Pancreas (tissue), 10 donors: ENCODE measurements around the gene LIMS2. TPM values are rescaled to one million over a fixed set of nuclear protein-coding genes. Genes with fewer than 3 reads are reported as not detected.

Source experiments
- ATAC-seq, 4 donors: fragments of 200-7000 bp; cut with Tn5 transposase; one replicate each; pipeline versions ENCODE4 v1.8.0 to v1.9.1; 2020; ENCODE audit warnings: mild to moderate bottlenecking in 4 of 4, moderate library complexity in 4 of 4
- DNase-seq, 6 donors: peaks; one replicate each; pipeline ENCODE4 v3.0.0-alpha.2; 2020
- FAIRE-seq: peaks from 2 replicates; lab custom pipeline; 2012; peaks lifted over from hg19 to GRCh38; lab: Jason Lieb, UNC
- H3K27ac ChIP-seq, 4 donors: fragments of 200-600 bp; sonication (generic); 1 replicate in 3 of 4; 2 replicates in 1 of 4; pipeline versions ENCODE4 v1.5.0 to v1.8.0; 2020
- H3K27me3 ChIP-seq, 4 donors: fragments of 200-600 bp; one replicate each; pipeline ENCODE4 v1.8.0; 2021
- H3K36me3 ChIP-seq, 3 donors: fragments of 200-600 bp; sonication (generic) in 1 of 3; one replicate each; pipeline versions ENCODE4 v1.5.0 to v1.8.0; 2020 to 2021
- H3K4me1 ChIP-seq, 3 donors: fragments of 200-600 bp; one replicate each; pipeline ENCODE4 v1.8.0; 2021
- H3K4me3 ChIP-seq, 4 donors: fragments of 200-600 bp; sonication (generic) in 2 of 4; one replicate each; pipeline versions ENCODE4 v1.5.0 to v1.8.0; 2020 to 2021
- H3K9me3 ChIP-seq, 4 donors: fragments of 200-600 bp; one replicate each; pipeline ENCODE4 v1.8.0; 2021
- CTCF ChIP-seq, 4 donors: fragments of 200-600 bp; sonication (generic) in 3 of 4; IDR thresholded peaks; one replicate each; pipeline versions ENCODE4 v1.5.0 to v1.8.0; 2021; ENCODE audit warnings: antibody characterized with exemption in 4 of 4
- WGBS, 2 donors: extraction: QIAGEN DNeasy Blood & Tissue Kit; methylation state at CpG; one replicate each; pipeline ENCODE4 v1.1.7; 2013; 5-methylcytosine and 5-hydroxymethylcytosine counted together
- intact Hi-C, 3 donors: fragments of 100-400 bp; cut with DNase I; formaldehyde crosslinking; loops; one replicate each; pipeline versions ENCODE4 v1.11.1 to v1.14.2; 2022
- polyA plus RNA-seq, 2 donors: library from polyadenylated mRNA; stranded (reverse); fragments of 200-250 nt; gene quantifications; one replicate each; pipeline ENCODE4 v1.2.3, GENCODE V29; 2013
- total RNA-seq, 6 donors: library from RNA; stranded (reverse); fragmentation: NEBNext Ultra II Directional in 4 of 6; extraction: Animal tissue kit (Norgen Biotek cat#: 25700) in 4 of 6; gene quantifications; one replicate each; pipeline versions ENCODE4 v1.2.1 to v1.2.4, GENCODE V29; 2021 to 2023
- donor health status: healthy with polysubstance abuse.
- donor health status: DM: no; HTN: no; CAD: no; lungs with moderate emphysema.
- donor health status: DM: no; HTN: no; CAD: no.
- donor health status: control.
- donor health status: control.
- donor health status: Bipolar disorder and iron deficiency.
- donor health status: DM: yes; HTN: yes; CAD: no.
- donor health status: DM: no; HTN: no; CAD: no.
- donor health status: DM: no; HTN: no; CAD: no.
- donor health status: DM: yes; HTN: yes; CAD: no.

LIMS2 gene
- total and polyA plus RNA-seq, 8 donors = 2.2 to 139 (median 5.2) TPM

GRCh38 chr2:127625572-127625951 is 49.8 kb downstream of the LIMS2 start:
- WGBS, 2 donors = 76 to 77% methylated on average over 2 of the region's 2 CpGs
- no peak for ATAC-seq

GRCh38 chr2:127624756-127625571 is 50.4 kb downstream of the LIMS2 start:
- Histone ChIP-seq H3K27me3 (no peaks in the 10 kb centered on the region), H3K36me3 (no peaks in the 10 kb centered on the region), H3K4me3 (no peak overlapping the region), H3K9me3 (no peaks in the 10 kb centered on the region), H3K4me1 (no peaks in the 10 kb centered on the region), H3K27ac (no peak overlapping the region)
- DNase-seq (peak in 3 of 6 donors; percentile 12 to 65 (median 53)), ATAC-seq (no peak), FAIRE-seq (no peak)
- TF ChIP-seq CTCF (IDR thresholded peaks at IDR 0.05) = no peak
- 74 to 81% methylated on average over 23 of the region's 23 CpGs for whole genome bisulfite sequencing, 2 donors
- intact Hi-C loops = no loop called here

More at GRCh38 chr2:127625572-127625951, 49.8 kb downstream of the LIMS2 start:
- no peaks in the 10 kb centered on the region for H3K4me1 ChIP-seq
- H3K36me3 ChIP-seq = no peaks in the 10 kb centered on the region
- FAIRE-seq (no peak), DNase-seq (peak in 3 of 6 donors; percentile 1 to 35 (median 29))
- no peak for TF ChIP-seq CTCF (IDR thresholded peaks at IDR 0.05)
- no peak overlapping the region for H3K4me3 ChIP-seq
- no peaks in the 10 kb centered on the region for H3K27me3 ChIP-seq
- no peak overlapping the region for H3K27ac ChIP-seq
- no peaks in the 10 kb centered on the region for H3K9me3 ChIP-seq
- intact Hi-C loops = no loop called here

GRCh38 chr2:127624320-127624755 is 51.0 kb downstream of the LIMS2 start:
- TF ChIP-seq CTCF (IDR thresholded peaks at IDR 0.05) = no peak
- no peaks in the 10 kb centered on the region for H3K4me1 ChIP-seq
- H3K9me3 ChIP-seq = no peaks in the 10 kb centered on the region
- ATAC-seq = no peak
- H3K27ac ChIP-seq = no peak overlapping the region
- H3K36me3 ChIP-seq = no peaks in the 10 kb centered on the region
- no peak for FAIRE-seq
- DNase-seq = peak in 2 of 6 donors; percentile 3 to 38
- H3K27me3 ChIP-seq = no peaks in the 10 kb centered on the region
- intact Hi-C loops = no loop called here
- 75 to 77% methylated on average over 4 to 5 of the region's 5 CpGs for WGBS, 2 donors
- H3K4me3 ChIP-seq = no peak overlapping the region

GRCh38 chr2:127623388-127624319 is 51.7 kb downstream of the LIMS2 start:
- Histone ChIP-seq H3K36me3 (no peaks in the 10 kb centered on the region), H3K27me3 (no peaks in the 10 kb centered on the region), H3K4me1 (no peaks in the 10 kb centered on the region), H3K4me3 (no peak overlapping the region), H3K9me3 (no peaks in the 10 kb centered on the region), H3K27ac (no peak overlapping the region)
- DNase-seq = peak in 3 of 6 donors; percentile 6 to 58 (median 49)
- 81 to 85% methylated on average over 37 to 38 of the region's 38 CpGs for whole genome bisulfite sequencing, 2 donors
- TF ChIP-seq CTCF (IDR thresholded peaks at IDR 0.05) = no peak
- FAIRE-seq = no peak
- intact Hi-C loops = no loop called here
- no peak for ATAC-seq
